BJ (cell line): Measurements from ENCODE around the gene ZNF496. TPM values are rescaled to one million over a fixed set of nuclear protein-coding genes. Genes with fewer than 3 reads are reported as not detected.
A peak's percentile ranks its signal among the peaks of the same experiment; 100 is the strongest.

Experiments
- CTCF ChIA-PET: fragments of 350-600 bp; formaldehyde crosslinking; extraction: SDS; loops from one replicate; lab custom pipeline; 2021; ENCODE audit warnings: antibody characterized with exemption, inconsistent platforms; lab: Yijun Ruan, JAX
- POLR2A ChIA-PET: fragments of 300-600 bp; sonication (Branson Sonifier 250); formaldehyde crosslinking; extraction: SDS; loops from one replicate; lab custom pipeline; 2021; ENCODE audit warnings: antibody characterized with exemption; lab: Charles Lee
- DNase-seq: peaks from one replicate; pipeline ENCODE4 v3.0.0-alpha.2; 2011; ENCODE audit warnings: low read depth
- H3K27me3 ChIP-seq: 2 replicates; pipeline ENCODE4 v1.6.0; 2011; ENCODE audit warnings: low read length; ENCODE audit not compliant: control insufficient read depth, insufficient read depth
- H3K36me3 ChIP-seq: 2 replicates; pipeline ENCODE4 v1.5.1; 2011; ENCODE audit warnings: low read length; ENCODE audit not compliant: control insufficient read depth, insufficient read depth
- H3K4me3 ChIP-seq: 2 replicates; pipeline ENCODE4 v1.5.1; 2011; ENCODE audit warnings: low read depth, mild to moderate bottlenecking, control low read depth, low read length
- CTCF ChIP-seq: IDR thresholded peaks from 2 replicates; pipeline ENCODE4 v1.5.1; 2011; ENCODE audit warnings: low read depth, mild to moderate bottlenecking, control low read depth, inconsistent platforms, low read length, moderate library complexity; ENCODE audit not compliant: insufficient read depth
- polyA plus RNA-seq: library from polyadenylated mRNA; depleted of rRNA; stranded (reverse); fragments of >200 nt; gene quantifications from 2 replicates; pipeline ENCODE4 v1.2.3, GENCODE V29; 2011

Gene ZNF496
- polyA plus RNA-seq, 1 experiment: 17.8 TPM

- CTCF ChIA-PET: no interaction called here
- DNase-seq: no peak
- H3K36me3 ChIP-seq: no peaks in the 10 kb centered on the region
Measured at GRCh38 chr1:247345881-247346280, 14.2 kb upstream of the ZNF496 start.

GRCh38 chr1:247343801-247344200 lies 12.1 kb upstream of the ZNF496 start:
- DNase-seq: no peak
- TF ChIP-seq CTCF: no peak
- ChIA-PET POLR2A (no interaction called here), CTCF (no interaction called here)
- Histone ChIP-seq H3K27me3 (no peaks in the 10 kb centered on the region), H3K36me3 (no peaks in the 10 kb centered on the region), H3K4me3 (no peak overlapping the region)

More at GRCh38 chr1:247345881-247346280, 14.2 kb upstream of the ZNF496 start:
- no peak overlapping the region for H3K4me3 ChIP-seq
- POLR2A ChIA-PET: no interaction called here
- TF ChIP-seq CTCF: no peak
- no peaks in the 10 kb centered on the region for H3K27me3 ChIP-seq

GRCh38 chr1:247338723-247339275 lies 7.1 kb upstream of the ZNF496 start:
- peak; percentile 49 for DNase-seq
- CTCF ChIA-PET: interaction anchor here (1.0 kb wide), 1 partner anchor 34 kb away, joined by 3 read pairs; no protein-coding TSS in a partner anchor
- H3K36me3 ChIP-seq: no peaks in the 10 kb centered on the region
- POLR2A ChIA-PET: no interaction called here
- no peaks in the 10 kb centered on the region for H3K27me3 ChIP-seq
- H3K4me3 ChIP-seq: no peak overlapping the region
- no peak for TF ChIP-seq CTCF

- ChIA-PET CTCF (no interaction called here), POLR2A (no interaction called here)
- Histone ChIP-seq H3K36me3 (no peaks in the 10 kb centered on the region), H3K27me3 (no peaks in the 10 kb centered on the region), H3K4me3 (no peak overlapping the region)
- no peak for DNase-seq
- TF ChIP-seq CTCF: no peak
Measured at GRCh38 chr1:247337961-247338360, 6.3 kb upstream of the ZNF496 start.

GRCh38 chr1:247337250-247337746 lies 5.6 kb upstream of the ZNF496 start:
- no peak for DNase-seq
- Histone ChIP-seq H3K36me3 (no peaks in the 10 kb centered on the region), H3K4me3 (no peak overlapping the region), H3K27me3 (no peaks in the 10 kb centered on the region)
- no peak for TF ChIP-seq CTCF
- CTCF ChIA-PET: no interaction called here
- POLR2A ChIA-PET: no interaction called here
